RPMI7951 (cell line): Measurements from ENCODE around the gene LRP5. TPM values are rescaled to one million over a fixed set of nuclear protein-coding genes. Genes with fewer than 3 reads are reported as not detected.

Experiments used
- DNase-seq: peaks from one replicate; pipeline ENCODE4 v3.0.0-alpha.2; 2012; ENCODE audit warnings: low read depth
- total RNA-seq: library from RNA; depleted of rRNA; stranded (reverse); fragments of >200 nt; shearing (Covaris generic); gene quantifications from 2 replicates; pipeline ENCODE4 v1.2.3, GENCODE V29; 2014

LRP5 gene
- total RNA-seq, 1 experiment from 2014 or later: 0.48 TPM

- no peak for DNase-seq
These were observed 35.0 kb downstream of the LRP5 start for GRCh38 chr11:68347345-68347744.

DNA sequence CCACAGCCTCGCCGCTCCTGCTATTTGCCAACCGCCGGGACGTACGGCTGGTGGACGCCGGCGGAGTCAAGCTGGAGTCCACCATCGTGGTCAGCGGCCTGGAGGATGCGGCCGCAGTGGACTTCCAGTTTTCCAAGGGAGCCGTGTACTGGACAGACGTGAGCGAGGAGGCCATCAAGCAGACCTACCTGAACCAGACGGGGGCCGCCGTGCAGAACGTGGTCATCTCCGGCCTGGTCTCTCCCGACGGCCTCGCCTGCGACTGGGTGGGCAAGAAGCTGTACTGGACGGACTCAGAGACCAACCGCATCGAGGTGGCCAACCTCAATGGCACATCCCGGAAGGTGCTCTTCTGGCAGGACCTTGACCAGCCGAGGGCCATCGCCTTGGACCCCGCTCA, 35.5 kb downstream of the LRP5 start:
- DNase-seq: no peak

DNA sequence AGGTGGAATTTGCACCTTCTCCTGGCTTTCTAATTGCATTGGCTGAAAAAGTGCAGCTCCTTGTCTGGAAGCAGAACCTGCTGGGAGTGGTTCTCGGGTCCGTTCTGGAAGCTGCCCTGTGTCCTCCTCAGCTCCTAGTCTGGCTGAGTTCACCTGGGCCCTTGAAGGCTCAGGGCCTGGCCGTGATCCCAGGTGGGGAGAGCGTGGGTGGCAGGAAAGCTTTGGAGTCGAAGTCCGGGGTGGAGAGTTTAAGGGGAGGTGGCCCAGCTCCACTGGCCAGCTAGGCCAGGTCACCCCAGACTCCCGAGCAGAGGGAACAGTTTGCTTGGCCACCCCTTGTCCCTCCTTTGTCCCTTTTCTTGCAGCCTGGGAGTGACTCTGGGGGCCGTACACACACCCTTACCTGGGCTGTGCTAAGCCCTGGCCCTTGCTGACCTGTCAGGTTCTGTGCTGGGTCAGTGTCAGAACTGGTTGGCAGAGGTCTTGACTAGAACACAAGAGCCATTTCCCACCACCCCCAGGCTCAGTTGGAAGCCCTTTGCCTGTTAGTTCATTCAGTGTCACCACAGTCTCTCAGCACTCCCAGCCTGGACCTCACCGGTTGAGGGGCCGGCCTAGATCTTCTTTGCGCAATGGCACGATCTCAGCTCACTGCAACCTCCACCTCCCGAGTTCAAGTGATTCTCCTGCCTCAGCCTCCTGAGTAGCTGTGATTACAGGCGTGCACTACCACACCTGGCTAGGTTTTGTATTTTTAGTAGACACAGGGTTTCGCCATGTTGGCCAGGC, 37.3 kb downstream of the LRP5 start:
- no peak for DNase-seq

DNA sequence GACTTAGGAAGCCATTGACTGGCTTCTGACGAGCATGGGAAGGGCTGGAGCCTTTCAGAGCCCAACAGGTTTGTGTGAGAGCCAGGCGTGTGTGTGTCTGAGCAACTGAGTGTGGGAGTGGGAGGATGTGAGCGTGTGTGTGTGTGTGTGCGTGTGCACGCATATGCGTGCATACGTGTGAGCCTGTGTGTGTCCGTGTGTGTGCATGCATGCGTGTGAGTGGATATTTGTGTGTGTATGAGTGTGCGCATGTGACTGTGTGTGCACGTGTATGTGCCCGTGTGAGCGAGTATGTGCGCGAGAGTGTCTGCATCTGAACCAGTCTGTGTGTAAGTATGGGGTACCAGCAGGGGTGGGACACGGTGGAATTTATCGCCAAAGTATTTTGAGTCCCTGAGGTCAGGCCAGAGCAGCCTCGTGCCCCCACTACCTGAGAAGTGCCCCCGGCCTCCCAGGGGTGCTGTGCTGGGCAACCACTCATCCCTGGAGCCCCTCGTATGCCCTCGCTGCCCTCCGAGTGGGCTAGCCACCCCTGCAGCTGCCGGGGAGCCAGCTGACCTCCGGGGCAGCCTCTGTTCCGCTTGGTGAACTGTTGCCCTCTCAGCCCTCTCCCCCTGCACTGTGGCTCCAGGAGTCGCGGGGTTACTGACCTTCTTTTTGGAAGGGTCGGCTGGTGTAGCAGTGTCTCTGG, 38.5 kb downstream of the LRP5 start:
- DNase-seq: no peak

GRCh38 chr11:68351450-68352275, 39.3 kb downstream of the LRP5 start:
- no peak for DNase-seq

DNA sequence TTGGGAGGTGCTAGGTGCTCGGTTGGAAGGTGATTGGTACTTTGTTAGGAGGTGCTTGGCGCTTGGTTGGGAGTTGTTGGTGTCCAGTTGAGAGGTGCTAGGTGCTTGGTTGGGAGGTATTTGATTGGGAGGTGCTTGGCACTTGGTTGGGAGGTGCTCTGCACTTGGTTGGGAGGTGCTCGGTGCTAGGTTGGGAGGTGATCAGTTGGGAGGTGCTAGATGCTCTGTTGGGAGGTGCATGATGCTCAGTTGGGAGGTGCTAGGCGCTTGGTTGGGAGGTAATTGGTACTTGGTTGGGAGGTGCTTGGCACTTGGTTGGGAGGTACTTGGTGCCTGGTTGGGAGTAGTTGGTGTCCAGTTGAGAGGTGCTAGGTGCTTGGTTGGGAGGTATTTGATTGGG, 40.2 kb downstream of the LRP5 start:
- no peak for DNase-seq

- no peak for DNase-seq
These were observed 40.7 kb downstream of the LRP5 start for GRCh38 chr11:68353118-68353517.

- no peak for DNase-seq
These were observed 41.3 kb downstream of the LRP5 start for GRCh38 chr11:68353669-68354068.

- peak; percentile 79 for DNase-seq
These were observed 41.9 kb downstream of the LRP5 start for GRCh38 chr11:68354148-68354872.

- DNase-seq: no peak
These were observed 43.1 kb downstream of the LRP5 start for GRCh38 chr11:68355471-68355870.

GRCh38 chr11:68357568-68357967, 45.2 kb downstream of the LRP5 start:
- no peak for DNase-seq

GRCh38 chr11:68358416-68358815, 46.0 kb downstream of the LRP5 start:
- DNase-seq: peak; percentile 7

GRCh38 chr11:68361702-68362101, 49.3 kb downstream of the LRP5 start:
- no peak for DNase-seq

- no peak for DNase-seq
These were observed 50.5 kb downstream of the LRP5 start for GRCh38 chr11:68362801-68363379.

DNA sequence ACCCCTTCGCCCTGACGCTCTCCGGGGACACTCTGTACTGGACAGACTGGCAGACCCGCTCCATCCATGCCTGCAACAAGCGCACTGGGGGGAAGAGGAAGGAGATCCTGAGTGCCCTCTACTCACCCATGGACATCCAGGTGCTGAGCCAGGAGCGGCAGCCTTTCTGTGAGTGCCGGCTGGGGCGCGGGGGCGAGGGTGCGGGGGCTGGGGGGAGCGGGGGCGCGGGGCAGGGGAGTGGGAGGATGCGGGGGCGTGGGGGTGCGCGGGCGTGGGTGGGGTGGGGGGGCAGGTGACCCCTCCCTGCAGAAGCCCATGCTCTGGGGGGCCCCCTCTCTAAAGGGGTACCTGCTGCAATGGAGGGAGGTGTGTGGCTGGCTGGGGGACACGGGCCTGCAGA, 51.4 kb downstream of the LRP5 start:
- no peak for DNase-seq

- no peak for DNase-seq
These were observed 52.2 kb downstream of the LRP5 start for GRCh38 chr11:68364581-68364980.

GRCh38 chr11:68365943-68366435, 53.6 kb downstream of the LRP5 start:
- DNase-seq: no peak

GRCh38 chr11:68367252-68367651, 54.9 kb downstream of the LRP5 start:
- no peak for DNase-seq

DNA sequence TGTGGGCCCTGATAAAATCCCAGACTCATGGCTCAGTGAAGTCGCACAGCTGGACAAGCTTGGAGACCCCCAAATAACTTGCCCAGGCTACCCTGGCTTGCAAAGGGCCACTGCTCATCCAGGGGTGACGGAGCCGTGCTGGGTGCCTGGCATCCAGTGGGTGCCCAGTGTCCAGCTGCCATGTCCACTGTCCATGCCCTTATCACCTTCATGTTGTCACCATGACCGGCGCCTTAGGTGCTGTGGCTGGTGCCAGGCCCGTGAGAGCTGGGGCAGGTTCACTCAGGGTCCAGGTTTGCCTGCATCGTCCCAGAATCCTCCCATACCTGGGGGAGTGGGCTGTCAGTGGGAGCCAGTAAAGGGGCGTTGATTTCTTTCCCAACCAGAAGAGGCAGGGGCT, 57.4 kb downstream of the LRP5 start:
- no peak for DNase-seq

DNA sequence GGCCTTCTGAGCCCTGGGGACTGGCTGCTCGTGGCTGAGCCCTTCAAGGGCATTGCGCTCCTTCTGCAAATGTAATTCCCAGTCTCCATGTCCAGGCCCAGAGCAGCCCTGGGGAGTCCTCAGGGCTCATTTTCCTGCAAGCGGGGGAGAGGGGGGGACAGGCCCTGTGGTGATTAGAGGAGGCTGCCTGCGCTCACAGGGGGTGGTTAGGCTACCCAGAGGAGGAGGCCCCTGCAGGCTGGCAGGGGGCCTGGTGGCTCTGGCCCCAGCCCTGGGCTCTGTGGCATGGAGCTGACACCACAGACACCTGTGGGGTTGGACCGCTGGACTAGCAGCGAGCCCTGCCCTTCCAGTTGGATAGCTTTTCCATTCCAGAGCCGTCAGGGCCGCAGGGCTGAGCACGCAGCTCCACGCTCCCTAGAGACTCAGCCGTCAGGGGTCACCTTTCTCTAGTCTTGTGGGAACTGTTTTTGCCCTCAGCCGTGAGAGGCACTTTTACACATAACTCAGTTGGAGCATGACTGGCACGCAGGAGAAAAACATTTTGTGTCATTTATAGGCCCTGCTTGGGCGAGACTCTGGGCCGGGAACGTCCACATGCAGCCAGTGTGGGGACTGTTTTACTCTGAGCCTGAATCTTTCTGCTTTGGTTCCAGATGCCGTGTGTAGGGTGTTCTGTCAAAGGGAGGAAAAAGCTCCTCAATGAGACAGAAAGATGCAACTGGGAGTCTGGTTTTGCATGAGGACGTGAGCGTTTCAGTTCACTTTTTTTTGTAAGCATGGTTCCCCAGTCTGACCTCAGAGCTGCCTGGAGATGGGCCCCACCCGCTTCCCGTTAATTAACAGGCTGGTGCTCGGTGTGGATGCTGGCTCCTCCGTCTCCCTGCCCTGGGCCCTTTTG, 58.1 kb downstream of the LRP5 start:
- no peak for DNase-seq
